ENCODE data around the gene DTX4. TPM values are rescaled to one million over a fixed set of nuclear protein-coding genes. Genes with fewer than 3 reads are reported as not detected.

The DTX4 gene
- total RNA-seq, 1 experiment from 2014 or later, result 0.95 TPM

DNA sequence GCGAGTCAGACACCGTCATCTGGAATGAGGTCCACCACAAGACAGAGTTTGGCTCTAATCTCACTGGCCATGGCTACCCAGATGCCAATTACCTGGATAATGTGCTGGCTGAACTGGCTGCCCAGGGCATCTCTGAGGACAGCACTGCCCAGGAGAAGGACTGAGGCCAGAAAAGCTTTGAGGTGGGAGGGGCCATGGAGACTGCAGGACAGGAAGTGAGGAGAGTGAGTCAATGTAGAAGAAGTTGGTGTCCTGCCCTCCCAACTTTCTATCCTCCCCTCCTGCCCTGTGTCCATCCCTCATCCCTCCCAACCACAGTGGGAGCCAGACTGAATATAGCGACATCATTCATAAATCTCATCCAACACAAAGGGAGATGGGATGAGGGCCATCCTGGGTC is 32.8 kb downstream of the DTX4 start:
- in situ Hi-C loops (cut with HindIII; ENCODE audit: low pct_unique_long_range_greater_than_20kb, low sequenced_read_pairs), result no loop called here
- DNase-seq (ENCODE audit: low read depth, low spot score), result no peak

- DNase-seq (ENCODE audit: low read depth, low spot score), result no peak
- in situ Hi-C loops (cut with HindIII; ENCODE audit: low pct_unique_long_range_greater_than_20kb, low sequenced_read_pairs), result no loop called here
Observed at GRCh38 chr11:59205648-59206047, 33.7 kb downstream of the DTX4 start.

GRCh38 chr11:59206635-59207034 is 34.7 kb downstream of the DTX4 start:
- peak; percentile 72 for DNase-seq (ENCODE audit: low read depth, low spot score)
- in situ Hi-C loops (cut with HindIII; ENCODE audit: low pct_unique_long_range_greater_than_20kb, low sequenced_read_pairs), result no loop called here

DNA sequence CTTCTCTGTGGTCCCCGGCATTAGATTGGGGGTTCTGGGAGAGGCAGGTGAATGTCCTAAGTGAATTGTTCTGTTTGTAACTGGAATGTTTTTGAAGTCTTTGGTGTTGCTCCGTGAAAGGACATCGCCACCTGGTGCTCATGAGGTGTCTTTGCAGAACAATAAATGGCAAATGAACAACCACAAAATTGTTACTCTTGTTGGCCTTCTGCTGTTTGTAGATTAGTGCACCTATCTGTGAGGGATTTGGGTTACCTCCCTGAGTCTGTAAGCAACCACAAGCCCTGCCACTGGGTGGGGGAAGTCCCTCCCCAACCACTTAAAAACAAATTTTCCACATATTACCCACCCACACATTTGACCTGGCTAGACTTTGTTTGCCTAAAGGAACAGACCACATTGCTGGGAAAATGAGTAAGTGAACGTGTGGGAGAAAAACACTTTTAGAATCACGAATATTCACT is 36.1 kb downstream of the DTX4 start:
- peak; percentile 52 for DNase-seq (ENCODE audit: low read depth, low spot score)
- in situ Hi-C loops (cut with HindIII; ENCODE audit: low pct_unique_long_range_greater_than_20kb, low sequenced_read_pairs), result no loop called here

DNA sequence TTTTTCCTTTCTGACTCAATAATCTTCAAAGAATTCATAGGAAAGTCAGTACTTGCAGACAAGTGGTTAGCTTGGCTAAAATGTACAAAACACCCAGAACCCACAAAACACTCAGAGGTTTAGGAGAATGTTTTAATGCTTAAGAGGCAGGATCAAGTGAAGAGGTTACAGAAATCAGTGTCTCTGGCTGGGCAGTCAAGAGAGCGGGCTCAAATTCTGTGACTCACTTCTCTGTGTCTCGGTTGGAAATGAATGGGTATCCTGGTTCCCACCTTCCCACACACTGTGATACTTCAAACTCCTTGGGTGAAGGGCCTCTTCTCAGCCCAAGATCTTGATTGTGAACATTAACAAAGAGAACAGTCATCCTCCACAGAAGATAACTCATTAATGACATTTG is 37.0 kb downstream of the DTX4 start:
- in situ Hi-C loops (cut with HindIII; ENCODE audit: low pct_unique_long_range_greater_than_20kb, low sequenced_read_pairs), result no loop called here
- DNase-seq (ENCODE audit: low read depth, low spot score), result no peak

DNA sequence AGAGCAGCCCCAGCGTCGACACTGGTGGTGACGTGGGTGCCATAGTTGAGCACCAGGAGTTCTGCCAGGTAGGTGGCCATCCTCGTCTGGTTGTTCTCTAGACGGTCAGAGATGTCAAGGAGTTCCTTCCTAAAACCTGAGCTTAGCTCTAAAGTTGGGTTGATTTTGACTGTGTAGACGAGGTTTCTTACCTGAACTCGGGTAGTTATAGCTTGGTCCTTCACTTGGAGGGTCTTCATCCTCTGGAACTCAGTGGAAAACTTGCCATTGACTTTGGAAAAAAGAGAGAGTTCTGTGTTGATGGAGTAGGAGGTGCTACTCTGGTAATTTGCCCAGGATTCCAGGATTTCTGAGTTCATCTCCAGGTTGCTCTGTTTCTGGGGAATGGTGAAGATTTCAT is 40.3 kb downstream of the DTX4 start:
- no peak for DNase-seq (ENCODE audit: low read depth, low spot score)
- in situ Hi-C loops (cut with HindIII; ENCODE audit: low pct_unique_long_range_greater_than_20kb, low sequenced_read_pairs), result no loop called here

DNA sequence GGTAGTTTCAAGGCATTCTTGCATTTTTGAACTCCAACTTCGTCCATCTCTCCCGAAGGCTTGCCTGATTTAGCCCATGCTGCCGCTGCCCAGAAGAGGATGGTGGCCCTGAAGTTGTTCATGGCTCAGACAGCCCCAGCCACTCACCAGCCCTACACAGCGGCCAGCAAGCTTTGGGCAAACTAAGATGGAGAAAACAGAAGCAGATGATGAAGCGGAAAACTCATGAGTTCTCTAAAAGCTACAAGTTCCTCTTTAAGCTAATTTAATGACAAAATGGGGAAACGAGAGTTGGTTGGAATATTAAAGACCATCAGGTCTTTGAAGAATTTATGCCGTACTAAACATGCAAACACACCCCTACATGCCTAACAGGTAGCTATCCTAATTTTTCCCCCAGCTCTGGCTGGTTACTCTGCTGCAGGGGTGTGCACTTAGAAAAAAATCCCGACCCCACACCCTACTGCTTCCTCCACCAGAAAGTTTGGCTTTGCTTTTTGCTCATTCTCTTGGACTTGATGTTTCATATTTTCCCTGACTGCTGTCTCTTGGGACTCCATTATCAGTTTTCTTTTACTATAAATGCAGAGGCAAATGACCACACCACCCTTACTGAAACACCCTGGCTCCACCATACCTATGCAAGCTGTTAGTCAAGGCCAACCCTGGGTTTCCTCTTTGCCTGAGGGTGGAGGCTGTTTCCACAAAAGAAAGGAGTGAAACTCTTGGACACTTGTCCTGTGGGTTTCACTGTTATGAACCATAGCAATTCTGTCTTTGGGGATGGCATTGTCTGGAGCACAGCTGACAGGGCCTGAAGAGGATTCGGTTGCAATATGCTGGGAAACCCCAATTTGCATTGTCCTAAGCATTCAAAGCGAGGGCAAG is 41.1 kb downstream of the DTX4 start, which contains the start of gene MPEG1:
MPEG1 (minus strand) TSS at position 184 of the 888 bp plus-strand sequence; CDS start at position 122, 62 bp downstream.
- no peak for DNase-seq (ENCODE audit: low read depth, low spot score)
- in situ Hi-C loops (cut with HindIII; ENCODE audit: low pct_unique_long_range_greater_than_20kb, low sequenced_read_pairs), result no loop called here

DNA sequence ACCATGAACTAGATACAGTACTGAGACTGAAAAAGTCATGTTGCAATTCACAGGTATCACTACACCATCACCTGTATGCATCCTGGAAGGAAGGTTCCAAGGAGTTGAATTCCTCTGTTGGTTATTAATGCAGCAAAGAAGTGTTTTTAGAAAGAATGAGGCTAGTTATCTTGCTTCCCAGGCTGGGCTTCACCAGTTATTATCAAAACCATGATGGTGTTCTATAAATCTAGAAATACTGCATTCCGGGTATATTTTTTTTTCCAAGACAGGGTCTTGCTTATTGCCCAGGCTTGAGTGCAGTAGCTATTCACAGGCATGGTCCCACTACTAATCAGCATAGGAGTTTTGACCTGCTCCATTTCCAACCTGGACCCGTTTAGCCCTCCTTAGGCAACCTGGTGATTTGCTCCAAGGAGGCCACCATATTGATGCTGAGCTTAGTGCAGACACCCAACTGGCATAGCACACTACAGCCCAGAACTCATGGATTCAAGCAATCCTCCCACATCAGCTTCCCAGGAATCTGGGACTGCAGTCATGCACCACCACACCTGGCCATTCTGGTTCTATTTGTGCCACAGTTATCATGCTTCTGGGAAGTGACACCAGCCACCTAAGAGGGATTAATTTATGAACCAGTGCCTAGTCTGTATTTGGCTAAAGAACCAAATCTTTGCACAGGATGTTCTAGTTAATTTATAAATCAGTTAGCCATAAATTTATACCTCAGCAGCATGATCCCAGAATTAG is 42.4 kb downstream of the DTX4 start:
- in situ Hi-C loops (cut with HindIII; ENCODE audit: low pct_unique_long_range_greater_than_20kb, low sequenced_read_pairs), result no loop called here
- no peak for DNase-seq (ENCODE audit: low read depth, low spot score)

DNA sequence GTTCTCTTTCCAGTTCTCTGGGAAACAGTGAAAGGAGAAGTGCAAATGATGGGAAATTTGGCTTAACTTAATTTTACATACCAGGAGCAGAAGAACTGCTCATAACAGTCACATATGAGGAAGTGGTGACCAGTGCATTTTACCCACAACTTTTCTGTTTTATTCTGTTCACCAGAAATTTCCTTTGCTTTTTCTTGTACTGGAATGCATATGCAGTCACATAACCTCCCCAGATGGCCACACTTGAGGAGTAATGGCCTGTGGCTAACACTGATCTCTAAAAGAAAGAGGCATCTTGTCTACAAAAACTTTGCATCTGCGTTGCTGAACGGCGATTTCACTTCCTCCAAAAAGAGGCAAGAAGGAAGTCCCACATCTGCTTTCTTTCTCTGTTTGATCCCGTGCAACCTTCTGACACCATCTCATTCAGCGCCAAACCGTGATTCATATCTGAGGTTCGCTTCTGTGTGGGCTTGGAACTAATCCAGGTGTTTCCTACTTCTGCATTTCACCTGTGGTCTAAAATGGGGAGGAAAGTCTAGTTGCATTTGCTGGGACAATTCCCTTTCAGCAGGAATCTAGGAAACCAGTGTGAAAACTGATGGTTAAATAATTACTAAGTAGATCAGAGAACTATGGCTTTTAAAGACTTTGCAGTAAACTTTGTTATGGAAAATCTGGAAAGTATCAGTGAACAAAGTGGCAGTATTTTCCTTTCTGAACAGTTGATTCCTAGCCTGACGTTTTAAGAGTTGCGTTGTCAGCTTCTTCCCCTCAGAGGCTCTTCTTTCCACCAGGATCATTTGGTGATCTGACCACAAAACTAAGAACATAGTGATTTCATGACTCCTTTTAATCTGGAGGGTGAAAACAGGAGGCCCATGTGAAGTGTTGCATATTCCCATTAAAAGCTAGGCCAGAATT is 45.0 kb downstream of the DTX4 start:
- in situ Hi-C loops (cut with HindIII; ENCODE audit: low pct_unique_long_range_greater_than_20kb, low sequenced_read_pairs), result no loop called here
- no peak for DNase-seq (ENCODE audit: low read depth, low spot score)

GRCh38 chr11:59218319-59218718 is 46.4 kb downstream of the DTX4 start:
- in situ Hi-C loops (cut with HindIII; ENCODE audit: low pct_unique_long_range_greater_than_20kb, low sequenced_read_pairs), result no loop called here
- no peak for DNase-seq (ENCODE audit: low read depth, low spot score)

GRCh38 chr11:59218893-59219292 is 47.0 kb downstream of the DTX4 start:
- in situ Hi-C loops (cut with HindIII; ENCODE audit: low pct_unique_long_range_greater_than_20kb, low sequenced_read_pairs), result no loop called here
- DNase-seq (ENCODE audit: low read depth, low spot score), result no peak

GRCh38 chr11:59219836-59220235 is 47.9 kb downstream of the DTX4 start:
- in situ Hi-C loops (cut with HindIII; ENCODE audit: low pct_unique_long_range_greater_than_20kb, low sequenced_read_pairs), result no loop called here
- no peak for DNase-seq (ENCODE audit: low read depth, low spot score)

DNA sequence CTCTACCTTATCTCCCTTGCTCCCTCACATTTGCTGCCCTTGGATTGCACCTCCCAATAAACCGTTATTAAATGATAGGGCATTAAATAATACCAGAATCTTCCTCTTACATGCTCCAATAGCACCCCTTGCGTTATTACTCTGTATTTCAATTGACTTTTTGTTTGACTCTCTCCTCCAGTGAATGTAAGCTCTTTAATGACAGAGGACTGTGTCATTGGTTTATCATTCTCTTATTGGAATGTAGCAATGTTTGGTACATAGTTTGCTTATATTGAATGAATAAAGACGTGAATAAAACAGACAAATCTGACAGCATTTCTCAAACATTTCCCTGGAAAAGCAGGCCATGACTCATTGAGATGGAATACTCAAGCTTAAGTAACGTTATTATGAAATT is 49.5 kb downstream of the DTX4 start:
- DNase-seq (ENCODE audit: low read depth, low spot score), result peak; percentile 4
- in situ Hi-C loops (cut with HindIII; ENCODE audit: low pct_unique_long_range_greater_than_20kb, low sequenced_read_pairs), result no loop called here

GRCh38 chr11:59222464-59223060 is 50.6 kb downstream of the DTX4 start:
- in situ Hi-C loops (cut with HindIII; ENCODE audit: low pct_unique_long_range_greater_than_20kb, low sequenced_read_pairs), result no loop called here
- DNase-seq (ENCODE audit: low read depth, low spot score), result no peak

DNA sequence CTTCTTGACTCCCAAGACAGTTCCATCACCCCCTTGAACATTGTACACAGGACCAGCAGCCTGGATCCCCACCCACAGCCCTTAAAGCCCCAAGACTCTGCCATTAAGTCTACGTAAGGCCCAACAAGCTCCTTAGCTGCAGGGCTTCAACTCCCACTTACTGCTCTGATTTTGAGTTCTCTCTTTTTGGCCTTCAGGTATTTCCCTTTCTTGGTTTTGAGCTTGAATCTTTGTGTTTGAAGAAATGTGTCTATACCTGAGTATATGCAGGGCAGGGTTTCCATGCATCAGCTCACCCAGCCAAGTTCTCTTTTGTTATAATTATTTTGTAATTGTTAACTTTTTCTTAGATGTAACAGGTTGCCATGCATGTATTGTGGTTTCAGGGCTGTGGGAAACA is 51.2 kb downstream of the DTX4 start:
- DNase-seq (ENCODE audit: low read depth, low spot score), result no peak
- in situ Hi-C loops (cut with HindIII; ENCODE audit: low pct_unique_long_range_greater_than_20kb, low sequenced_read_pairs), result no loop called here

GRCh38 chr11:59223611-59224010 is 51.7 kb downstream of the DTX4 start:
- no peak for DNase-seq (ENCODE audit: low read depth, low spot score)
- in situ Hi-C loops (cut with HindIII; ENCODE audit: low pct_unique_long_range_greater_than_20kb, low sequenced_read_pairs), result no loop called here

- DNase-seq (ENCODE audit: low read depth, low spot score), result no peak
- in situ Hi-C loops (cut with HindIII; ENCODE audit: low pct_unique_long_range_greater_than_20kb, low sequenced_read_pairs), result no loop called here
Observed at GRCh38 chr11:59224351-59224928, 52.5 kb downstream of the DTX4 start.
